ENCODE measurements around the gene GSTM3. TPM values are rescaled to one million over a fixed set of nuclear protein-coding genes. Genes with fewer than 3 reads are reported as not detected.

The GSTM3 gene
- total RNA-seq, 1 donor from 2014 or later = 55.2 TPM

DNA sequence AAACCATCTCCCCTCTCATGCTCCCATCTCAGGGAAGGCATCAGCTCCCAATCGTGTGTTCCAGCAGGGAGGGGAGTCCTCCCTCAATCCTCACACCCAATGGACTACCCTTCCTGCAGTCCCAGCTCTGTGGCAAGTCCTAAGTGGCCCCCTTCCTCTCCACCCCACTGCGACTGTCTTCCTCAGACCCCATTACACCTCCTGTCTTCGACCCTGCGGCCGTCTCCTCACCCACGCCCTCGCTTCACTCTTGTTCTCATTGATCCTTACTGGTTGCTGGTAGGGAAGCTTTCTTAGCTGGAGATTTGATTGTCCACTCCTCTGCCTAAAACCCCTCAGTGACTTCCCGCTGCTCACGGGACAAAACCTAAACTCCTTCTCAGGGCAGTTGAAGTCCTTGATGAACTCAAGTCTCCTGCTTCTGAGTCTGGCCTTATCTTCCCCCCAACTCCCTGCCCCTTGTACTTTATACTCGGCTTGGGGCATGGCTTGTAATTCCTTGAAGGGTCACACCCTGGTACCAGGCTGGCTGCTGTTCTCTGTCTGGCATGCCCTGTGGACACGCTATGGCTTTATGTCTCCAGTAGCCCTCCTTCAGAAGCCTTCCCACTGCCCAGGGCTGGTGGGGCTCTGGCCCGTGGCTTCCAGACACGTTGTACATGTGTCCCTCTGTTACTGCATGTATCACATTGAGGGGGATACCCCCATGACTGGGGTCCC lies 25.2 kb upstream of the GSTM3 start:
- H3K27me3 Mint-ChIP-seq (ENCODE audit: low read depth) = no peaks in the 10 kb centered on the region
- H3K27ac Mint-ChIP-seq = no peak overlapping the region
- no peaks in the 10 kb centered on the region for H3K36me3 Mint-ChIP-seq
- H3K9me3 Mint-ChIP-seq = no peaks in the 10 kb centered on the region
- DNase-seq (ENCODE audit: low spot score in 2 of 2, unreplicated experiment in 2 of 2) = peak in 1 of 2 experiments; percentile 14
- no peak overlapping the region for H3K4me3 Mint-ChIP-seq
- no peak for TF ChIP-seq CTCF (IDR thresholded peaks at IDR 0.05; ENCODE audit: unreplicated experiment)
- peaks cover 18% of the 10 kb centered on the region for H3K4me1 Mint-ChIP-seq

DNA sequence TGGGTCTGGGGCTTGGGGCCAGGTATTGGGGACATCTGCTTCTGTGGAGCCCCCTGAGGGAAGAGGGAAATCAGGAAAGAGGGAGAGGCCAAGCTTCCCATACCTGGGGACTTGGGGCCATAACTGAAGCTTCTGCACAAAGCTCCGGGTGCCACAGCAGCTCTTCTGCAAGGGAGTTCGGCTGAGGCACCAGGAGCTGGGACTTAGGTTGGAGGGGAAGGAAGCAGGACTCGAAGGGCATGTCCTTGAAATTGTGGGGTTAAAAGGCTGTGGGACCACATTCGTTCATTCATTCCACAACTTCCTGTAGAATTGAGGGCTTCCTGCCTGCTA lies 24.6 kb upstream of the GSTM3 start:
- Mint-ChIP-seq H3K9me3 (no peaks in the 10 kb centered on the region), H3K4me3 (no peak overlapping the region), H3K4me1 (peaks cover 12% of the 10 kb centered on the region), H3K36me3 (no peaks in the 10 kb centered on the region), H3K27me3 (ENCODE audit: low read depth) (no peaks in the 10 kb centered on the region), H3K27ac (no peak overlapping the region)
- no peak for TF ChIP-seq CTCF (IDR thresholded peaks at IDR 0.05; ENCODE audit: unreplicated experiment)
- no peak for DNase-seq (ENCODE audit: low spot score in 2 of 2, unreplicated experiment in 2 of 2)

DNA sequence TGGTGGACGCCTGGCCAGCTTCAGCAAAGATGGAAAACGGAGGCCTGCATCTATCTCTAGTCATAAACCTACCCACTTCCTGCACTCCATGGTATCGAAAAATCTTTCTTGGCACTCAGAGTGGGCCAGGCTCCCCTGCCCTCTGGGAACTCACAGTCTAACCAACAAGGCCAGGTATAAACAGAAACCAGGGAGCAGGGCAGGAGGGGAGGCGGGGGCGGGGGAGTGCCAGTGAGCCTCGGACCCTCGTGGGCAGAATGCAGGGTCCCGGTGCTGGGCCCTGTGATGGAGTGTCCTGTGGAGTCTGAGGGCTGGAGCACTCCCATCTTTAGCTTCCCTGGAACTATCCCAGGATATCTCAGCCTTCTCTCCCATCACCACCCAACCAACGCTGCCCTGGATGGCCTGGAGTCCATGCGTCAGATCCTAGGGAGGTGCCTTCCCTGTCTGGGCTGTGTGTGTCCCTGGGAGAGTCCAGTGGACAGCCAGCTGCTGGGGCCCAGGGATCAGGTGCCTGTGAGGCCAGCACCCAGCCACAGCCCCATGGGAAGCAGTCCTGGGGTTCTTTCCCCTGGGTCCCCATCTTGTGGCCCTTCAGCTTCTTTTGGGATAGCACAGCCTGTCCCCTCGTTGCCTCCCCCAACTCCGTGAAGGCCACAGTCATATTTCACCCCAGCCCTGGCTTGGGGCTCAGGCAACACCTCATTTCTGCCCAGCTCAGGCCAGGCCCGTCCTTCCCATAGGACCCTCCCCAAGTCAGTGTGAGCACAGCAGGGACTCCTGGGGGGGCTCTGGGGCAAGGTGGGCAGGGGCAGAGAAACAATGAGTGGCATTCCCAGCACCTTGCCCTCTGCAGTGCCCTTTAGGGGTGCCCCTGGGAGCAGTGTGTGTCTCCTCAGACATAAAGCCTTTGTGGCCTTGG lies 24.0 kb upstream of the GSTM3 start:
- Mint-ChIP-seq H3K9me3 (no peaks in the 10 kb centered on the region), H3K27me3 (ENCODE audit: low read depth) (no peaks in the 10 kb centered on the region), H3K4me1 (peaks cover 10% of the 10 kb centered on the region), H3K27ac (peak overlapping the region; percentile 19), H3K4me3 (no peak overlapping the region), H3K36me3 (no peaks in the 10 kb centered on the region)
- peak; percentile 8 to 29 for DNase-seq (ENCODE audit: low spot score in 2 of 2, unreplicated experiment in 2 of 2)
- TF ChIP-seq CTCF (IDR thresholded peaks at IDR 0.05; ENCODE audit: unreplicated experiment) = no peak

DNA sequence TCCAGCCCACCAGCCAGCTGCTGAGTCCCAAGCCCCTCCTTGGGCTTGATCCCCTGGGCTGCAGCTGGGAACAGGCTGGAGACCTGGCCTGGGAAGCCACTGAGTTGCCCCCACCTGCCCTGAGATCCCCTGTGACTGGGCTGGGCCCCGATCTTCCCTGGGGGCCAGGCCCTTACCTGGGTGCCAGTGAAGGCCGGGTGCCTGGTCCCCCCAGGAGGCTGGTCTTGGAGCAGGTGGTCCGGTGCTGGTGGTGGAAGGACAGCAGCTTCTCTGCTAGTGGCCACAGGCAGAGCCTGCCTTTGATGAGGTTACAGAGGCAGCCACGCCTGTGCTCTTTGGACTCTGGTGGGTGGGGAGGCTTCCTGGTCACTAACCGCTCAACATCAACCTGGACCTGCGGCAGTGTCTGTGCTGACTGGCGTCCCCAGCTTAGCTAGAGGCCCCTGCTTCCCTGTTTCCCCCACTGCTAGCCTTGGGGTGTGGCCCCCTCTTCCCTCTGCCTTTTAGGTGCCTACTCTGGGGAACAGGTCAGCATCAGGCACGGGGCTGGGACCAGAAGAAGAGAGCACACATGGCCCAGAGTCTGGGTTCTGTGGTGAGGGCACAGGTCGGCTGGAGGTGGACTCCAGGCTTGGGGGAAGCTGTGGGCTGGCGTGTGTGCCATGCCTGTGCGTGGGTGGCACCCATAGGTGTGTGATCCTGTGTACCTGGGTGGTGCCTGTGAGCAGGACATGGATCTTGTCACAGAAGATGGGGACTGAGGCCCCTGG lies 23.0 kb upstream of the GSTM3 start, which contains the start of gene EPS8L3:
TSS of gene EPS8L3 (minus strand) at position 278 of the 770 bp plus-strand sequence. CDS start 2,174 bp downstream, outside the sequence.
- Mint-ChIP-seq H3K4me3 (no peak within 1 kb of the TSS), H3K9me3 (no peaks in the 10 kb centered on the region), H3K4me1 (peaks cover 10% of the 10 kb centered on the region), H3K36me3 (no peaks in the 10 kb centered on the region), H3K27ac (peak within 1 kb of the TSS; percentile 43), H3K27me3 (ENCODE audit: low read depth) (no peaks in the 10 kb centered on the region)
- no peak for TF ChIP-seq CTCF (IDR thresholded peaks at IDR 0.05; ENCODE audit: unreplicated experiment)
- peak; percentile 10 to 34 for DNase-seq (ENCODE audit: low spot score in 2 of 2, unreplicated experiment in 2 of 2)

- Mint-ChIP-seq H3K4me3 (no peak overlapping the region), H3K36me3 (no peaks in the 10 kb centered on the region), H3K4me1 (peaks cover 10% of the 10 kb centered on the region), H3K27me3 (ENCODE audit: low read depth) (no peaks in the 10 kb centered on the region), H3K27ac (peak overlapping the region; percentile 43), H3K9me3 (no peaks in the 10 kb centered on the region)
- no peak for TF ChIP-seq CTCF (IDR thresholded peaks at IDR 0.05; ENCODE audit: unreplicated experiment)
- DNase-seq (ENCODE audit: low spot score in 2 of 2, unreplicated experiment in 2 of 2) = peak; percentile 6 to 22
Observed at GRCh38 chr1:109762821-109763645, 22.2 kb upstream of the GSTM3 start.
